ENCODE data around the gene DUS3L. TPM values are rescaled to one million over a fixed set of nuclear protein-coding genes. Genes with fewer than 3 reads are reported as not detected.

DUS3L gene
- total and polyA plus RNA-seq, 2 of the 8 experiments (the other 6 are each of a cell fraction or from before 2014, with no cell fraction given) = 37.6 to 39.1 TPM

GRCh38 chr19:5742051-5742450, 48.9 kb downstream of the DUS3L start:
- Histone ChIP-seq H3K79me1 (ENCODE audit: low read depth, low read length) (no peaks in the 10 kb centered on the region; the same call in 1 of the 2 replicates), H3K79me2 (ENCODE audit: control insufficient read depth in 1 of 2, insufficient read depth in 2 of 2, low read length in 2 of 2) (no peaks in the 10 kb centered on the region), H2AFZ (ENCODE audit: low read length) (no peak overlapping the region), H3K23me2 (ENCODE audit: low read depth, low read length) (0 out of 2 replicates have a peak, but pooled peaks cover 3% of the 10 kb centered on the region), H3K36me3 (ENCODE audit: control insufficient read depth in 2 of 4, insufficient read depth in 4 of 4, low read length in 3 of 4) (no peaks in the 10 kb centered on the region), H4K91ac (replicated peaks; ENCODE audit: insufficient read length, low read length) (no peak overlapping the region), H2BK120ac (replicated peaks; ENCODE audit: low read depth, low read length) (peak overlapping the region; percentile 43), H3K4me1 (replicated peaks in 1 of 4; ENCODE audit: control insufficient read depth in 3 of 4, insufficient read depth in 4 of 4, low read length in 3 of 4) (no peaks in the 10 kb centered on the region), H3K56ac (replicated peaks; ENCODE audit: insufficient read length, low read depth, low read length) (no peak overlapping the region), H3K4me3 (ENCODE audit: extremely low read depth in 1 of 4, insufficient read depth in 2 of 4, low read depth in 3 of 4, low read length in 4 of 4) (no peak overlapping the region), H4K20me1 (replicated peaks in 1 of 2; ENCODE audit: control insufficient read depth in 1 of 2, insufficient read depth in 2 of 2, low read length in 2 of 2) (peaks cover 0 to 2% of the 10 kb centered on the region in 2 experiments), H3K27me3 (replicated peaks in 1 of 4; ENCODE audit: control insufficient read depth in 3 of 4, extremely low read depth in 1 of 4, insufficient read depth in 3 of 4, low read length in 3 of 4) (no peaks in the 10 kb centered on the region), H4K8ac (ENCODE audit: extremely low read depth, insufficient read depth, low read length) (no peak overlapping the region), H2BK20ac (ENCODE audit: low read length) (no peak overlapping the region), H2BK12ac (ENCODE audit: low read depth, low read length) (no peak overlapping the region), H4K5ac (ENCODE audit: insufficient read length, low read depth, low read length) (no peak overlapping the region), H3K9ac (replicated peaks in 1 of 4; ENCODE audit: extremely low read depth in 1 of 4, low read depth in 3 of 4, low read length in 3 of 4) (peak overlapping the region in 1 of 4 experiments; percentile 63; a peak in 2 of 7 replicates), H3K18ac (ENCODE audit: extremely low read depth, low read length) (no peak overlapping the region), H3K23ac (ENCODE audit: insufficient read length) (peak overlapping the region; percentile 70), H3K4me2 (ENCODE audit: insufficient read depth in 1 of 2, low read depth in 2 of 2, low read length in 2 of 2) (no peak overlapping the region), H3K14ac (ENCODE audit: insufficient read length) (no peak overlapping the region), H2AK5ac (ENCODE audit: low read depth, low read length) (peak overlapping the region; percentile 89; the same call in 1 of the 2 replicates), H2BK15ac (ENCODE audit: low read length) (0 out of 2 replicates have a peak overlapping the region, but pooled peaks have one; percentile 7), H3K27ac (ENCODE audit: low read depth, low read length) (no peak overlapping the region), H3K9me3 (ENCODE audit: insufficient read depth in 2 of 2, low read depth in 1 of 2, low read length in 1 of 2) (no peaks in the 10 kb centered on the region; a peak in 1 of 4 replicates), H3K4ac (replicated peaks; ENCODE audit: insufficient read length, low read depth, low read length) (no peak overlapping the region), H2BK5ac (ENCODE audit: low read depth, low read length) (no peak overlapping the region)
- DNase-seq (ENCODE audit: low read depth in 1 of 2, low spot score in 2 of 2) (no peak), FAIRE-seq (no peak)
- ChIA-PET CTCF (ENCODE audit: partially characterized antibody) (interaction anchor here (0.8 kb wide), 1 partner anchor 8 kb away, joined by 3 read pairs; no protein-coding TSS in a partner anchor), POLR2A (ENCODE audit: partially characterized antibody) (interaction anchor here (1.0 to 3.9 kb wide), 3 partner anchors 22 to 51 kb away, joined by 4 to 11 read pairs (median 5); partner anchors contain the start of genes CATSPERD and LONP1)
- WGBS, 2 experiments (ENCODE audit: extremely low coverage in 1 of 2, insufficient coverage in 1 of 2, insufficient read length in 1 of 2, insufficient replicate concordance in 2 of 2, low coverage in 1 of 2, low lambda C conversion rate in 2 of 2, missing lambda C conversion rate in 1 of 2) = 85 to 100% methylated on average over 5 to 19 of the region's 19 CpGs
- TF ChIP-seq CBX5 (IDR thresholded peaks at IDR 0.05; ENCODE audit: low read depth, low read length) = no peak
- TF ChIP-seq SAP30 (IDR thresholded peaks at IDR 0.05; ENCODE audit: insufficient read depth, insufficient replicate concordance, low read length) = no peak
- no peak for TF ChIP-seq CTBP2 (IDR thresholded peaks at IDR 0.05; ENCODE audit: borderline replicate concordance, insufficient read depth, insufficient read length, low read length)
- TF ChIP-seq, protein P1, sequence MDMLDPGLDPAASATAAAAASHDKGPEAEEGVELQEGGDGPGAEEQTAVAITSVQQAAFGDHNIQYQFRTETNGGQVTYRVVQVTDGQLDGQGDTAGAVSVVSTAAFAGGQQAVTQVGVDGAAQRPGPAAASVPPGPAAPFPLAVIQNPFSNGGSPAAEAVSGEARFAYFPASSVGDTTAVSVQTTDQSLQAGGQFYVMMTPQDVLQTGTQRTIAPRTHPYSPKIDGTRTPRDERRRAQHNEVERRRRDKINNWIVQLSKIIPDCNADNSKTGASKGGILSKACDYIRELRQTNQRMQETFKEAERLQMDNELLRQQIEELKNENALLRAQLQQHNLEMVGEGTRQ (IDR thresholded peaks at IDR 0.05; ENCODE audit: low read length) = no peak
- no peak for TF ChIP-seq ZNF274 (IDR thresholded peaks at IDR 0.05; ENCODE audit: borderline replicate concordance, extremely low read depth, low read length)
